Measurements from ENCODE around the gene POU2F1. TPM values are rescaled to one million over a fixed set of nuclear protein-coding genes. Genes with fewer than 3 reads are reported as not detected.

POU2F1 gene
- polyA plus RNA-seq (ENCODE audit: insufficient read length) = 6.1 TPM

- peak; percentile 100 for DNase-seq
Measured at GRCh38 chr1:167220537-167221125, at the start of gene POU2F1. Gene POU2F1 (plus strand): TSS chr1:167220886. CDS start chr1:167220898, 12 bp downstream.

- DNase-seq = no peak
Measured at GRCh38 chr1:167171286-167171929, 49.3 kb upstream of the POU2F1 start.

GRCh38 chr1:167173516-167174184, 47.0 kb upstream of the POU2F1 start:
- DNase-seq = no peak

GRCh38 chr1:167175901-167176300, 44.8 kb upstream of the POU2F1 start:
- DNase-seq = no peak

GRCh38 chr1:167178831-167179230, 41.9 kb upstream of the POU2F1 start:
- no peak for DNase-seq

- no peak for DNase-seq
Measured at GRCh38 chr1:167182571-167183320, 37.9 kb upstream of the POU2F1 start.

GRCh38 chr1:167184081-167184480, 36.6 kb upstream of the POU2F1 start:
- no peak for DNase-seq

- no peak for DNase-seq
Measured at GRCh38 chr1:167185062-167185461, 35.6 kb upstream of the POU2F1 start.

GRCh38 chr1:167185974-167186657, 34.6 kb upstream of the POU2F1 start:
- DNase-seq = no peak

- no peak for DNase-seq
Measured at GRCh38 chr1:167186771-167187170, 33.9 kb upstream of the POU2F1 start.

GRCh38 chr1:167190747-167191237, 29.9 kb upstream of the POU2F1 start:
- DNase-seq = no peak

GRCh38 chr1:167191958-167192357, 28.7 kb upstream of the POU2F1 start:
- no peak for DNase-seq

- DNase-seq = no peak
Measured at GRCh38 chr1:167194182-167194581, 26.5 kb upstream of the POU2F1 start.

- DNase-seq = no peak
Measured at GRCh38 chr1:167196166-167196565, 24.5 kb upstream of the POU2F1 start.

GRCh38 chr1:167197236-167197635, 23.4 kb upstream of the POU2F1 start:
- no peak for DNase-seq

GRCh38 chr1:167197692-167198091, 23.0 kb upstream of the POU2F1 start:
- DNase-seq = no peak

- no peak for DNase-seq
Measured at GRCh38 chr1:167198518-167199133, 22.1 kb upstream of the POU2F1 start.

GRCh38 chr1:167199656-167200055, 21.0 kb upstream of the POU2F1 start:
- no peak for DNase-seq

GRCh38 chr1:167200272-167200671, 20.4 kb upstream of the POU2F1 start:
- no peak for DNase-seq

- DNase-seq = no peak
Measured at GRCh38 chr1:167200749-167201148, 19.9 kb upstream of the POU2F1 start.

GRCh38 chr1:167202049-167202448, 18.6 kb upstream of the POU2F1 start:
- no peak for DNase-seq
